Measurements from ENCODE around the gene NEXN. TPM values are rescaled to one million over a fixed set of nuclear protein-coding genes. Genes with fewer than 3 reads are reported as not detected.

The NEXN gene
- total RNA-seq, 2 donors from 2014 or later: 13.2 to 14.1 TPM

- no peaks in the 10 kb centered on the region for H3K4me1 ChIP-seq (replicated peaks)
- WGBS: 97% methylated on average over 1 of the region's 1 CpG
- TF ChIP-seq CTCF (IDR thresholded peaks at IDR 0.05) (no peak), POLR2A (IDR thresholded peaks at IDR 0.05) (no peak), POLR2AphosphoS5 (IDR thresholded peaks at IDR 0.05) (no peak)
- H3K27ac ChIP-seq: no peak overlapping the region
- no peak overlapping the region for H3K4me3 ChIP-seq
- no peak for DNase-seq (ENCODE audit: low spot score)
- intact Hi-C loops (cut with DNase I): no loop called here
- no peaks in the 10 kb centered on the region for H3K27me3 ChIP-seq (replicated peaks; ENCODE audit: insufficient read depth)
- no peaks in the 10 kb centered on the region for H3K9me3 ChIP-seq
- H3K36me3 ChIP-seq: no peaks in the 10 kb centered on the region
Observed at GRCh38 chr1:77850082-77850481, 38.3 kb upstream of the NEXN start.

GRCh38 chr1:77857552-77857951 lies 30.9 kb upstream of the NEXN start:
- intact Hi-C loops (cut with DNase I): no loop called here
- no peaks in the 10 kb centered on the region for H3K36me3 ChIP-seq
- no peak for DNase-seq (ENCODE audit: low spot score)
- H3K4me3 ChIP-seq: no peak overlapping the region
- no peak overlapping the region for H3K27ac ChIP-seq
- H3K4me1 ChIP-seq (replicated peaks): no peaks in the 10 kb centered on the region
- no peak for TF ChIP-seq POLR2A (IDR thresholded peaks at IDR 0.05)
- TF ChIP-seq POLR2AphosphoS5 (IDR thresholded peaks at IDR 0.05): no peak
- no peak for TF ChIP-seq CTCF (IDR thresholded peaks at IDR 0.05)
- H3K9me3 ChIP-seq: no peaks in the 10 kb centered on the region
- no peaks in the 10 kb centered on the region for H3K27me3 ChIP-seq (replicated peaks; ENCODE audit: insufficient read depth)
- 90% methylated on average over 4 of the region's 4 CpGs for whole genome bisulfite sequencing

GRCh38 chr1:77858725-77859124 lies 29.7 kb upstream of the NEXN start:
- TF ChIP-seq POLR2A (IDR thresholded peaks at IDR 0.05) (no peak), CTCF (IDR thresholded peaks at IDR 0.05) (no peak), POLR2AphosphoS5 (IDR thresholded peaks at IDR 0.05) (no peak)
- DNase-seq (ENCODE audit: low spot score): no peak
- no peaks in the 10 kb centered on the region for H3K36me3 ChIP-seq
- no peaks in the 10 kb centered on the region for H3K27me3 ChIP-seq (replicated peaks; ENCODE audit: insufficient read depth)
- intact Hi-C loops (cut with DNase I): no loop called here
- no peak overlapping the region for H3K4me3 ChIP-seq
- H3K9me3 ChIP-seq: no peaks in the 10 kb centered on the region
- 52% methylated on average over 3 of the region's 3 CpGs for WGBS
- no peak overlapping the region for H3K27ac ChIP-seq
- H3K4me1 ChIP-seq (replicated peaks): no peaks in the 10 kb centered on the region

GRCh38 chr1:77859248-77859647 lies 29.2 kb upstream of the NEXN start:
- Histone ChIP-seq H3K9me3 (no peaks in the 10 kb centered on the region), H3K4me1 (replicated peaks) (no peaks in the 10 kb centered on the region), H3K27me3 (replicated peaks; ENCODE audit: insufficient read depth) (no peaks in the 10 kb centered on the region), H3K36me3 (no peaks in the 10 kb centered on the region), H3K4me3 (no peak overlapping the region), H3K27ac (no peak overlapping the region)
- TF ChIP-seq CTCF (IDR thresholded peaks at IDR 0.05) (no peak), POLR2A (IDR thresholded peaks at IDR 0.05) (no peak), POLR2AphosphoS5 (IDR thresholded peaks at IDR 0.05) (no peak)
- DNase-seq (ENCODE audit: low spot score): no peak
- WGBS: 69% methylated on average over 2 of the region's 2 CpGs
- intact Hi-C loops (cut with DNase I): no loop called here

GRCh38 chr1:77866296-77866695 lies 22.1 kb upstream of the NEXN start:
- no peak overlapping the region for H3K4me3 ChIP-seq
- DNase-seq (ENCODE audit: low spot score): no peak
- no peaks in the 10 kb centered on the region for H3K27me3 ChIP-seq (replicated peaks; ENCODE audit: insufficient read depth)
- H3K9me3 ChIP-seq: no peaks in the 10 kb centered on the region
- 80% methylated on average over 4 of the region's 4 CpGs for WGBS
- no peaks in the 10 kb centered on the region for H3K4me1 ChIP-seq (replicated peaks)
- intact Hi-C loops (cut with DNase I): no loop called here
- no peak for TF ChIP-seq CTCF (IDR thresholded peaks at IDR 0.05)
- TF ChIP-seq POLR2A (IDR thresholded peaks at IDR 0.05): no peak
- TF ChIP-seq POLR2AphosphoS5 (IDR thresholded peaks at IDR 0.05): no peak
- H3K27ac ChIP-seq: no peak overlapping the region
- H3K36me3 ChIP-seq: no peaks in the 10 kb centered on the region

Data from prostate gland (tissue), 2 donors.